Embryonic facial prominence (tissue), 1 donor: Measurements from ENCODE around the gene ULK4.
"Not testable (repeated sequence)": the region's sequence is repeated elsewhere in the genome, so short reads cannot be mapped to it uniquely, and the experiment has no call there.

Experiments used
- DNase-seq: peaks from one replicate; pipeline ENCODE4 v3.0.0-alpha.2; 2016; ENCODE audit errors: extremely low spot score

ULK4 gene

DNA sequence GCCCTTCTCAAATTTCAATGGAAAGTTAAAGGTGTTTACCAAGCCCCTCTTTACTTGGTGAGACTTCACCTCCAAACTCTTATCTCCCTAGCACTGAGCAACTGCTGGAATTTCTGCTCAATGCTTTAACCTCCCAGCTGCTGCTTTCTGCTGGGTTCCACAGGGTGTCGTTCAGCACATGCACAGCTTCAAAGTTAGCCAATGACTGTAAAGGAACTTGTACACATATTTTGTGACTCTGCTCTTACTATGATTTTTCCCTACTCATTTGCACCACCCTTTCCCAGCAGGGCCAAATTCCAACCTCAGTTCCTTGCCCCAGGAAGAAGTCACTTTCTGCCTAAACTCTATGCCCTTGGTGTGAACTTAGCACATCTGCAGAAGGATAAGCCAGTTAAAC, 89.7 kb downstream of the ULK4 start:
- DNase-seq: no peak

DNA sequence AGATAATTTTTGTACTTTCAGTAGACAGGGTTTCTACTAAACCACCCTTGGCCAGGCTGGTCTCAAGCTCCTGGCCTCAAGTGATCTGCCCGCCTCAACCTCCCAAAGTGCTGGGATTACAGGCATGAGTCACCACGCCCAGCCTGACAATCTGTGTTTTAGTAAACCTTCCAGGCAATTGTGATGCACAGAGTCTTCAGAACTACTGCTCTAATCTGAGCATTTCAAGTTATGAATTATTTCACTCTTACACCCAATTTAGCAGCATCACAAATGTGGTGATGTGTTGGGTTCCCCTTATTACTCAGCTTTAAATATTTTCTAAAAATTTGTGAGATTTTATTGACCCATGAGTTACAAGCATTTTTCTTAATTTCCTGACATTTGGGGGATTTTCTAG, 94.4 kb downstream of the ULK4 start:
- no peak for DNase-seq

DNA sequence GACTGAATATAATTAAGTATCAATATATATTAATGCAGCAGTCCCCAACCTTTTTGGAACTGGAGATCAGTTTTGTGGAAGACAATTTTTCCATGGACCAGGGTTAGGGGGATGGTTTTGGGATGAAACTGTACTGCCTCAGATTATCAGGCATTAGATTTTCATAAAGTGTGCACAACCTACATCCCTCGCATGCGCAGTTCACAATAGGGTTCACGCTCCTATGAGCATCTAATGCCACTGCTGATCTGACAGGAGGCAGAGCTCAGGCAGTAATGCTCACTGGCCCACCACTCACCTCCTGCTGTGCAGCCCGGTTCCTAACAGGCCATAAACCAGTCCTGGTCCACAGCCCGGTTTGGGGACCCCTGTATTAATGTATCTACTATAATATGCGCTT, 95.6 kb downstream of the ULK4 start:
- DNase-seq: no peak

DNA sequence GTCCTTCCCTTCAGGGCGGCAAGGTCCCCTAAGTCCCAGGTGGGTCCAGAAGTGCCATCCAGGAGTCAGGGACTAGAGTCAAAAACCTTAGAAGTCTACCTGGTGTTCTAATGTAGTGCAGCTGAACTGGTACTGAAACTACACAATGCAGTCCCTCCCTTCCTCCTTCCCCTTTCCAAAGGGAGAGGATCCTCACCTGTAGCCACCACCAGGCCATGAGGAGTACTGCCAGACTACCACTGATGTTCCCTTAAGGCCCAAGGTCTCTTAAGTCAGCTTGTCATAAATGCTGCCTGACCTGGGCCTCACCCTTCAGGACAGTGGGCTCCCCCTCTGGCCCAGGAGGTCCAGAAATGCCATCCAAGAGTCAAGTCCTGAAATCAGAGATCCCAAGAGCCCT, 98.9 kb downstream of the ULK4 start:
- DNase-seq: no peak

DNA sequence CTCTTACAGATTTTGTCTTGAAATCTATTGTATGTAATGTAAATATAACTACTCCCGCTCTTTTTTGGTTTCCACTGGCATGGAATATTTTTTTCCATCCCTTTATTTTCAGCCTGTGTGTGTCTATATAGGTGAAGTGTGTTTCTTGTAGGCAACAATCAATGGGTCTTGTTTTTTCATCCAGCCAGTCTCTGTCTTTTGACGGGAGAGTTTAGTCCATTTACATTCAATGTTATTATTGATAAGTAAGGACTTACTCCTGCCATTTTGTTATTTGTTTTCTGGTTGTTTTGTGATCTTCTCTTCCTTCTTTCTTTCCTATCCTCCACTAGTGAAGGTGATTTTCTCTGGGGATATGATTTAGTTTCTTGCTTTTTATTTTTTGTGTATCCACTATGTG, 101.4 kb downstream of the ULK4 start:
- DNase-seq: not testable (repeated sequence)

DNA sequence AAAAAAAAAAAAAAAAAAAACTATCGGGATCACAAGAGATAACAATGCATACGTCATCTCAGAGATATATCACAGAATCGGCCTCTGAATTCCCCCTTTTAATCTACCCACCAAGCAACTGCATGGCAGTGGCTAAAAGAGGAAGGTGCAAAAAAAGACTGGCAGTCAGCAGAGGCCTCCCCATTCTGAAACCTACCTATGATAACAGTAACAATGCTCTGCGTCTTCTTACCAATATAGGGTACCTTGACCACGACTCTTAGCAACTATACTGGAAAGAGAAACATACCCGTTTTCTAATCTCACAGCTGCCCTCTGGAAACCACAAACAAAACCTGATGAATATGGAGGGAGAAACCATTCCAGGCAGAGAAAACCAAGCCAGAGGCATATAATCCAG, 106.9 kb downstream of the ULK4 start:
- no peak for DNase-seq

DNA sequence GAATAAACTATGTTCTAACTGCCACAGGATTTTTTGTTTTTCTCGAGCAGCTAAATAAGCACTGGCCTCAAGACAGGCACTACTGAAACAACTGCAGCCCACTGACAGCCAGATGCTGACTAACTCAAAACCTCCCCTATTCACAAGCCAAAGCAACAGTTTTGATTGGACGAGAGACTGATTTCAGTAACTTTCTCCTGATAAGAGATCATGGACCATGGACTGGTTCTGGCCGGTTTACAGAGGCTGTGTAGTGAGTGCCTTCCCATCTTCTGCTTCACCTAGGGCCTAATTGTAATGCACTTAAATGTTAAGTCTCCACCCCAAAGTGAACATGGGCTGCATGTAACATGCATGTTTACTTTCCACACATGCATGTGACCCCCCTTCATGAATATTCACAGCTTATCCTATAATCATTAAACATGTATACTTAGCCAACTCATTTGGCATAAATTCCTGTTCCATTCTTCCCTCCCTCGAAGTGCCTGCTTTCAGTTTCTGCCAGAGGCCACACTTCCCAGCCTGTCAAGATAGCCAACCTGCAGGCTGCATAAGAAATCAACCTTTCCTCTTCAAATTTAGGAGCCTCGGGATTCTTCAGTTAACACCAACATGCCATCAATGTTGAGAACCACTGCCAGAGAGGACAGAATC, 108.2 kb downstream of the ULK4 start:
- DNase-seq: no peak

DNA sequence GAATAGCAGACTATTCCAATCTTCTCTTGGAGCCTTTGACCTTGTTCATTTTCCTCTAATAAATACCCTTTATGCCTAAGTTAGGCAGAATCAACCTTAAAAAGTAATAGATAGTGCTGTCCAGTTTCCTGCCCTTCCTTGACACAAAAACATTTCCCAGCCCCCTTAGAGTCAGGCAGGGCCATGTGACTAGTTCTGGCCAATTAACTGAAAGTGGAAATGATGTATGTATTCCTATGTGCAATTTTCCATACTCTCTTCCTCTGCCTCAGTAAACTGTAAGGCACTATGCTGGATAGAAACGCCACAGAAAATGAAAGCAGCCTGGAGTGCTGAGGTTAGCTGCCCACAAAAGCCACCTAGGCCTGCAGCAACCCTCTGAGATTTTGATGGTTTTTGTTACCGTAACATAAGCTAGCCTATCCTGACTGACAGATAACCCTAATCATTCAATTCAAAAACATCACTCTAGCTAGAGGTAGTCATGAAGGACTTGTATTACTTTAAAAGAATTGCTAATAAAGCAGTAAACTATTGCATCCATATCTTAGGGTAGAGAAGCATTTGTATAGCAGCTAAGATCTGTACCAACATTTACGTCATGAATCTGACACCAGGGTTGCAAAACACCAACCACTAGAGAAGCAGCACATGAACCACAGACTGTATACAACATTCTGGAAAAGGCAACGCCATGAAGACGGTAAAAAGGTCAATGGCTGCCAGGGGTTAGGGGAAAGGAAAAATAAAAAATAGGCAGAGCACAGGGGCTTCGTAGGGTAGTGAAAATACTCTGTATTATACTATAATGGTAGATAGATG, 112.9 kb downstream of the ULK4 start:
- DNase-seq: no peak

DNA sequence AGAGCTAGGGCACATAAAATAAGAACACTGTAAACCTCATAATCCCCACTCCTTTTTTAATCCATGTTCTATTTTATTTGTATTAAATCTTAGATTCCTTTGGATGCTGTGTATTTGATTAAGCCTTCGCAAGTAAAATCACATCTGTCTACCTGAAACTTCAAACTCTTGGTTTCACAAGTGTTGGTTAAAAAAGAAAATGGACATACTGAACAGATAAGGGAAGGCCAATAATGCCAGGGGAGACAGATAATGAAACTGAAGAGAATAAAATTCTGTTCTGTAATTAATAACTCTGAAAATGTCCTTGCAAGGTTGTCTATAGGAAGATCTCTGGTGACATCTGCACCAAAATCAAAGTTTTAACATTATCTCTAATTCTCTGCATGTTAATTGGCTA, 114.2 kb downstream of the ULK4 start:
- no peak for DNase-seq

DNA sequence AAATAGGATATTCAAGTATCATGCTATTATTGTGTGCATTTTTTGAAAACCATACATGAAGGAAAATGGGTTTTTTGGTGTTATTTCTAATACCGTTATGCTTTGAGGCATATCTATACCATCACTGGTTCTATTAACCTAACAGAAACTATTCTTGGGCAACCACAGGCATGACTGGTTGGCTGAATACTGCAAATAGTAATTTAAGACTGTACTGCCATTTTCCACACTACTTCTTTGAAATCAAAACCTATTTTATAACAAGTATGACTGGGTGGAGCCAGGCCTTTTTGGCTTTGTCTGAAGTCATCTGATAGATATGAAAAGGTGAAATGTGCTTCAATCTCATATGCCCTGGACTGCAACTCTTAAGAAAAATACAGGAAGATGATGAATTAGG, 115.1 kb downstream of the ULK4 start:
- no peak for DNase-seq

DNA sequence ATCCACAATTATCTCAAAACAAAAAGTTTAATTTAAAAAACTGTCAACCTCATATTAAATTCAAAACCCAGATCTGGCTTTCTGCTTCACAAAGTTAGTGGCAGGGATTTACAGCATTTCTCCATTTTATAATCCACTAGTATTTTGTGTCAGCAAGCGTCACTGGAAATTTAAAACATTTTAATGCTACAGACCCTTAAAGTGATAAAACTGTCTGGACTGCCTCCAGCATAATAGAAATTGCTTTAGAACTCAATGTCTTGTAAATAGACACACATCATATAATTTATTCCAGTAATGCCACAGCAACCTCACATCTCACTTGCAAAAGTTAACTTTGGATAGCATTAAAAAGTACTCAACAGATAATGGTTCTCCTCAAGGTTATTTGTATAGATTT, 116.1 kb downstream of the ULK4 start:
- no peak for DNase-seq

DNA sequence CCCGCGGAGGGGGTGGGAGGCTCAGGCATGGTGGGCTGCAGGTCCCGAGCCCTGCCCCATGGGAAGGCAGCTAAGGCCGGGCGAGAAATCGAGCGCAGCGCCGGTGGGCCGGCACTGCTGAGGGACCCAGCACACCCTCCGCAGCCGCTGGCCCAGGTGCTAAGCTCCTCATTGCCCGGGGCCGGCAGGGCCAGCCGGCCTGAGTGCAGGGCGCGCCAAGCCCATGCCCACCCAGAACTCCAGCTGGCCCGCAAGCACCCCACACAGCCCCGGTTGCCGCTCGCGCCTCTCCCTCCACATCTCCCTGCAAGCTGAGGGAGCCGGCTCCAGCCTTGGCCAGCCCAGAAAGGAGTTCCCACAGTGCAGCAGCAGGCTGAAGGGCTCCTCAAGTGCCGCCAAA, 117.6 kb downstream of the ULK4 start:
- not testable (repeated sequence) for DNase-seq

DNA sequence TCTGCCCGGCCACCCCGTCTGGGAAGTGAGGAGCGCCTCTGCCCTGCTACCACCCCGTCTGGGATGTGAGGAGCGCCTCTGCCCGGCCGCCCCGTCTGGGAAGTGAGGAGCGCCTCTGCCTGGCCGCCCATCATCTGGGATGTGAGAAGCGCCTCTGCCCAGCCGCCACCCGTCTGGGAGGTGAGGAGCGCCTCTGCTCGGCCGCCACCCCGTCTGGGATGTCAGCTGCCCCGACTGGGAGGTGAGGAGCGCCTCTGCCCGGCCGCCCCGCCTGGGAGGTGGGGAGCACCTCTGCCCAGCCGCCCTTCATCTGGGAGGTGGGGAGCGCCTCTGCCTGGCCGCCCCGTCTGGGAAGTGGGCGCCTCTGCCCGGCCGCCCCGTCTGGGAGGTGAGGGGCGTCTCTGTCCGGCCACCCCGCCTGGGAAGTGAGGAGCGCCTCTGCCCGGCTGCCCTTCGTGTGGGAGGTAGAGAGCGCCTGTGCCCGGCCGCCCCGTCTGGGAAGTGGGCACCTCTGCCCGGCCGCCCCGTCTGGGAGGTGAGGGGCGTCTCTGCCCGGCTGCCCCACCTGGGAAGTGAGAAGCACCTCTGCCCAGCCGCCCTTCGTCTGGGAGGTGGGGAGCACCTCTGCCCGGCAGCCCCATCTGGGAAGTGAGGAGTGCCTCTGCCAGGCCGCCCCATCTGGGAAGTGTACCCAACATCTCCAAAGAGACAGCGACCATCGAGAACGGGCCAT, 120.8 kb downstream of the ULK4 start:
- DNase-seq: not testable (repeated sequence)

DNA sequence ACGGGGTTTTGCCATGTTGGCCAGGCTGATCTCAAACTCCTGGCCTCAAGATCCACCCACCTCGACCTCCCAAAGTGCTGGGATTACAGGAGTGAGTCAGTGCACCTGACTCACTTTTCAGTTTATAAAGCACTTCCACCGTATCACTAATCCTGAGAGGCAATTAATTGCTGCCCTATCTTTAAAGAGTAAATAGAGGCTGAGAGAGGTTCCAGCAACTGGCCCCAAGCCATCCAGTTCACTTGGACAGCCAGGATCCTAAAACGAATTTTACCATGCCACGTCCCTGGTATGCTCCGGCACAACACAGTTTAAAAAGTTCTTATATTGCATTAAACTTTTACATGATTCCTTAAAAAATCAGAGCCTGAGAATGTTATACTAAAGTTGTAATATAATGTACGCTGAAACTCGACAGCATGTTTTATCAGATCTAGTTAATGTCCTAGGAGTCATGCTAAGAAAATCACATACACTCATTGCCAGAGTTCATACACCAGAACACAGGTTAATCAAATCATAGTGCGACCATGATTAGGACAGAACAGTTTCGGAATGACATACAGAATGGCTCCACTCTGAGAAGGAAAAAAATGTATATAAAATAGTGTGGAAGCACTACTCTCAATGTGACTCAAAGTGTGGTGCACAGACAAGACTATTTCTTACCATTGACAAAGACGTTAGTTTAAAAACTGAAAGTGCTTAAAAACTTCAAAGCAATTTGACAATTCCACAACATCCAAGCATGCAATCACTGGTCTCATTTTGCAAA, 125.4 kb downstream of the ULK4 start:
- no peak for DNase-seq

DNA sequence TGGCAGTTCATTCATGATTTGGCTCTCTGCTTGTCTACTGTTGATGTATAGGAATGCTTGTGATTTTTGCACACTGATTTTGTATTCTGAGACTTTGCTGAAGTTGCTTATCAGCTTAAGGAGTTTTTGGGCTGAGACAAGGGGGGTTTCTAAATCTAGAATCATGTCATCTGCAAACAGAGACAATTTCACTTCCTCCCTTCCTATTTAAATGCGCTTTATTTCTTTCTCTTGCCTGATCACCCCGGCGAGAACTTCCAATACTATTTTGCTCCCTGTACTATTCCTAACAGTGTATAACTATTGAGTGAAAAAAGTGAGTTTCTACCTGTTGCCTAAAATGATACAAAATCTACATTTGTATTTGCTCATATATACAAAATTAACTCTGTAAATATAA, 128.3 kb downstream of the ULK4 start:
- no peak for DNase-seq

DNA sequence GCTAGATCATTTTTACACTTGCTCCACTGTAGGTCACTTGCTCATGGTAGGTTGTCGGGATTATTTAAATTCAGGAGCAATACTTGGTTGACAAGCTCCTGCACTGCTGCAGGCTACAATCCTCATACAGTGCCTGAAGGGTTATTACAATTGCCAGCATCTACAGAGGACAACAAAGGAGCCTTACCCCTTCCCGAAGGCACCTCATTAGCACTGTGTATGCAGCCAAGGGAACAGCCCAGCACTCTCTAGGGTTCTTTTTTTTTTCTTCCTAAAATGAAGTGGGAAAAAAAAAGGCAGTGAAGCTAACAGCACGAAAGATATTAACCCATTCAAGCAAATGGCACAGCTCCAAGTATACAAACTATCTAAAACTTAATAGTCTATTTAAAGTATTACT, 142.7 kb downstream of the ULK4 start:
- DNase-seq: no peak

DNA sequence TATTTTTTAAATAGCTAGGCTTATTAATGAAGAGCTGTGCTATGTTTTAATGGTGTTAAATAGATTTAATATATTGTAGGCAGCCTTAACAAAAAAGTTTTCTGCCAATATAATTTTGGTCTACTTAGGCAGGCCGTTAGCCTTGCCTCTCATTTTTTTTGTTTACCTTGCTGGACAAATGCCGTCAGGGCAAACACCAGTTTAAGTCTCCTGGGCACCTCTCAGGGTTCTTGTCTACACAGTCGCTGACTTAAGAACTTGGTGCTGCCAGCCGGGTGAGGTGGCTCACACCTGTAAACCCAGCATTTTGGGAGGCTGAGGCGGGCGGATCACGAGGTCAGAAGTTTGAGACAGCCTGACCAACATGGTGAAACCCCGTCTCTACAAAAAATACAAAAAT, 153.3 kb downstream of the ULK4 start:
- no peak for DNase-seq

DNA sequence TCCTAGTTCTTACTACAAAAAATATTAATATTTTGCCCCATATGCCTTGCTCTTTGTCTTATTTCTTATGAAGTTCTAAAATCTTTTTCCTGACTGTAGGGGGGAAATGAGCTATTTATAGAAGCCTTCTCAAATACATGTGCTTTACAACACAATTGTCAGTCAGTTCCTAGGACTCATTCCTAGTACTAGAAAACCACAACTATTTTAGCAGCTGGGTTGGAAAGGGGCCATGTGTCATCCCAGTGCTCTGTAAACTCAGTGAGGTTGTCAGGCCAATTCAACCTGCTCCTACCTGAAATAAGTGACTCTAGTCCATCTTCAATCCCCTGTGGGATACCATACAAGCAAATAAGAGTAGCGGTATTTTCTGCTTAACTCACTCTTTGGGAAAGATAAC, 153.8 kb downstream of the ULK4 start:
- no peak for DNase-seq

DNA sequence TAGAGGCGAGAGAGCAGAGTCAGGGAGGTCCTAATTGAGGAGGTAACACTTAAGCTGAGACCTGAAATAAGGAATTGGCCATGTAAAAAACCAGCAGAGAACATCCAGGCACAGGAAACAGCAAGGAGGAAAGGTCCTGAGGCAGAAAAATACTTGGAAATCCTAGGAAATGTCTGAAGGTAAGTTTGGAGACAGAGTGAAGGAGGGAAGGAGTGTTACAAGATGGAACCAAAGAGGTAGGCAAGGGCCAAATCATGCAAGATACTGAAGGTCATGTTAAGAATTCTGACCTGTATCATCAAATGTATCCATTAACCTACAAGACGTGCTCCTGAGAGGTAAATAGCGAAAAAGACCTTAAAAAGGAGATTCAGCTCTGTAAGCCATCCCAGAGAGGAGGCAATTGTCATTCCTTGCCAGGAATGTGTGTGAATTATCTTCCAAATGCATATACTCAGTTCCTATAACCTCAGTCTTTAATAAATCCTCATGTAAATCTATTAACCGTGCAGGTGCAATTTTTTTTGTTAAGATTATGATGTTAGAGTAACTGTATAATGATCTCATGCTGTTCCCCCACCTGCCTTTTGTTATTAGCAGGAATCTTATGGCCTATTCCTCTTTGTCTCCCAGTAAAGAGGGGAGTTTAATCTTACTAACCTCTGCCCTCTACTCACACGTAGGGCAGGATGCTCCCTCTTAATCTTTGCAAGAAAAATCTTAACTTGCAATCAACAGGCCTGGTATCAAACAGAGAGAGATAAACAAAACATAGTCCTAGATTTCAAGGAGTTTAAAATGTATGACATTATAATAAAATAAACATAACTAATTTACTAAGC, 166.9 kb downstream of the ULK4 start:
- DNase-seq: no peak

DNA sequence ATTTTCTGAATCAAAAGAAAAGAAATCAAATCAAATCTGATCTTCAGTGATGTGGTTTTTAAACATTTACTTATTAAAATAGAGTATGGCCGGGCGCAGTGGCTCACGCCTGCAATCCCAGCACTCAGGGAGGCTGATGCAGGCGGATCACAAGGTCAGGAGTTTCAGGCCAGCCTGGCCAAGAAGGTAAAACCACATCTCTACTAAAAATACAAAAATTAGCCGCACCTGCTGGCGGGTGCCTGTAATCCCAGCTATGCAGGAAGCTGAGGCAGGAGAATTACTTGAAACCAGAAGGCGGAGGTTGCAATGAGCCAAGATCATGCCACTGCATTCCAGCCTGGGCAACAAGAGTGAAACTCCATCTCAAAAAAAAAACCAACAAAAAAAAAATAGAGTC, 169.1 kb downstream of the ULK4 start:
- no peak for DNase-seq

DNA sequence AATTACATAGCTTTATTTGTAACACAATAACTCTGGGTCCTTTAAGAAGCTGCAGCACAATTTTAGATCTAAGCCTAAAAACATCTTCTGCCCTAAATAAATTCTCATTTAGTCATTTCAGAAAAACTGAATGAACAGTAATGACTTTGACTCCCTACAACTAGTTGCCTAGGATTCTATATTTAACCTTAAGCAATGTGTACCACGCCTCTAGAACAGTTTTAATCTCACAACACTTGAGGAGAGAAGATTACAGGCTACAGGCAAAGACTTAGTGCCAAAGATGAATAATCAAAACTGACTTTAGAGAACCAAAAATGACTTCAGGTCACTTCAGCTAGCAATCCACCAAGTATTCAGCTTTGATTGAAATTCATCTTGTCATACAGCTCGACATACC, 192.8 kb downstream of the ULK4 start:
- no peak for DNase-seq
